IPS DF 6.9 (cell line): ENCODE measurements around the gene P2RX1.

Experiments
- DNase-seq: peaks from one replicate; pipeline ENCODE4 v3.0.0-alpha.2; 2013; ENCODE audit warnings: low read depth, low spot score
- H3K27ac ChIP-seq: one replicate; pipeline ENCODE4 v1.5.1; 2013; ENCODE audit warnings: low read length, control low read depth
- H3K27me3 ChIP-seq: 2 replicates; pipeline ENCODE4 v1.6.1; 2013; ENCODE audit warnings: mild to moderate bottlenecking, low read length; ENCODE audit not compliant: control insufficient read depth, insufficient read depth
- H3K36me3 ChIP-seq: 2 replicates; pipeline ENCODE4 v1.6.1; 2013; ENCODE audit warnings: low read length; ENCODE audit not compliant: control insufficient read depth, insufficient read depth
- H3K4me1 ChIP-seq: 2 replicates; pipeline ENCODE4 v1.6.1; 2013; ENCODE audit warnings: low read length; ENCODE audit not compliant: control insufficient read depth, insufficient read depth
- H3K4me3 ChIP-seq: 2 replicates; pipeline ENCODE4 v1.5.1; 2013; ENCODE audit warnings: mild to moderate bottlenecking, low read length
- H3K9me3 ChIP-seq: 2 replicates; pipeline ENCODE4 v1.6.1; 2013; ENCODE audit warnings: low read length, inconsistent platforms; ENCODE audit not compliant: control insufficient read depth, insufficient read depth
- WGBS: extraction: QIAGEN DNeasy Blood & Tissue Kit; methylation state at CpG from one replicate; pipeline ENCODE4 v1.1.7; 2013; ENCODE audit warnings: mixed read lengths, missing lambda C conversion rate; ENCODE audit not compliant: insufficient read length, insufficient coverage; 5-methylcytosine and 5-hydroxymethylcytosine counted together

Gene P2RX1

GRCh38 chr17:3915995-3916696, at the start of gene P2RX1:
Gene P2RX1 (minus strand): TSS chr17:3916465. CDS start chr17:3916225, 240 bp downstream.
- no CpG with 5 or more reads among the region's 28 CpGs for WGBS
- Histone ChIP-seq H3K27ac (no peak within 1 kb of the TSS), H3K9me3 (no peaks in the 10 kb centered on the region), H3K27me3 (no peaks in the 10 kb centered on the region), H3K4me3 (no peak within 1 kb of the TSS), H3K4me1 (no peaks in the 10 kb centered on the region; the same call in 1 of the 2 replicates), H3K36me3 (no peaks in the 10 kb centered on the region)
- no peak for DNase-seq

- no peak overlapping the region for H3K27ac ChIP-seq
- no CpG with 5 or more reads among the region's 17 CpGs for WGBS
- H3K4me1 ChIP-seq, result no peaks in the 10 kb centered on the region
- no peaks in the 10 kb centered on the region for H3K36me3 ChIP-seq
- H3K27me3 ChIP-seq, result peaks cover 3% of the 10 kb centered on the region; the same call in 1 of the 2 replicates
- H3K4me3 ChIP-seq, result peak overlapping the region; percentile 2; the same call in 1 of the 2 replicates
- DNase-seq, result no peak
- no peaks in the 10 kb centered on the region for H3K9me3 ChIP-seq
Observed at GRCh38 chr17:3965118-3965800, 49.0 kb upstream of the P2RX1 start.

GRCh38 chr17:3964203-3965117, 48.2 kb upstream of the P2RX1 start, which contains the start of gene ATP2A3:
Gene ATP2A3 (minus strand): TSS chr17:3964437. CDS start chr17:3964291, 146 bp downstream.
- Histone ChIP-seq H3K4me1 (no peaks in the 10 kb centered on the region), H3K27me3 (peaks cover 3% of the 10 kb centered on the region; the same call in 1 of the 2 replicates), H3K36me3 (no peaks in the 10 kb centered on the region), H3K9me3 (no peaks in the 10 kb centered on the region), H3K4me3 (peak within 1 kb of the TSS; percentile 33; the same call in 1 of the 2 replicates), H3K27ac (no peak within 1 kb of the TSS)
- no peak for DNase-seq
- WGBS, result no CpG with 5 or more reads among the region's 92 CpGs

GRCh38 chr17:3963237-3964201, 47.3 kb upstream of the P2RX1 start:
- no CpG with 5 or more reads among the region's 64 CpGs for WGBS
- H3K9me3 ChIP-seq, result no peaks in the 10 kb centered on the region
- peaks cover 2% of the 10 kb centered on the region; the same call in 1 of the 2 replicates for H3K4me1 ChIP-seq
- peaks cover 3% of the 10 kb centered on the region; the same call in 1 of the 2 replicates for H3K27me3 ChIP-seq
- no peak overlapping the region for H3K27ac ChIP-seq
- H3K36me3 ChIP-seq, result no peaks in the 10 kb centered on the region
- H3K4me3 ChIP-seq, result peak overlapping the region; percentile 33; the same call in 1 of the 2 replicates
- no peak for DNase-seq

GRCh38 chr17:3962965-3963236, 46.6 kb upstream of the P2RX1 start:
- peaks cover 3% of the 10 kb centered on the region; the same call in 1 of the 2 replicates for H3K27me3 ChIP-seq
- H3K27ac ChIP-seq, result no peak overlapping the region
- DNase-seq, result no peak
- H3K9me3 ChIP-seq, result no peaks in the 10 kb centered on the region
- H3K4me3 ChIP-seq, result no peak overlapping the region
- peaks cover 2% of the 10 kb centered on the region; the same call in 1 of the 2 replicates for H3K4me1 ChIP-seq
- H3K36me3 ChIP-seq, result no peaks in the 10 kb centered on the region

- no CpG with 5 or more reads among the region's 11 CpGs for WGBS
- H3K9me3 ChIP-seq, result no peaks in the 10 kb centered on the region
- no peak overlapping the region for H3K27ac ChIP-seq
- H3K4me3 ChIP-seq, result no peak overlapping the region
- H3K4me1 ChIP-seq, result peaks cover 2% of the 10 kb centered on the region; the same call in 1 of the 2 replicates
- no peak for DNase-seq
- H3K27me3 ChIP-seq, result peaks cover 3% of the 10 kb centered on the region; the same call in 1 of the 2 replicates
- H3K36me3 ChIP-seq, result no peaks in the 10 kb centered on the region
Observed at GRCh38 chr17:3962217-3962964, 46.1 kb upstream of the P2RX1 start.

GRCh38 chr17:3961564-3962047, 45.3 kb upstream of the P2RX1 start:
- Histone ChIP-seq H3K4me3 (no peak overlapping the region), H3K9me3 (no peaks in the 10 kb centered on the region), H3K27me3 (peaks cover 3% of the 10 kb centered on the region; the same call in 1 of the 2 replicates), H3K4me1 (peaks cover 8% of the 10 kb centered on the region), H3K27ac (no peak overlapping the region), H3K36me3 (no peaks in the 10 kb centered on the region)
- WGBS, result no CpG with 5 or more reads among the region's 5 CpGs
- no peak for DNase-seq

GRCh38 chr17:3960764-3961163, 44.5 kb upstream of the P2RX1 start:
- Histone ChIP-seq H3K4me1 (peaks cover 8% of the 10 kb centered on the region), H3K27me3 (peaks cover 3% of the 10 kb centered on the region; the same call in 1 of the 2 replicates)
- no CpG with 5 or more reads among the region's 14 CpGs for WGBS

More at GRCh38 chr17:3960764-3961163, 44.5 kb upstream of the P2RX1 start:
- Histone ChIP-seq H3K27ac (no peak overlapping the region), H3K4me3 (no peak overlapping the region), H3K9me3 (no peaks in the 10 kb centered on the region), H3K36me3 (no peaks in the 10 kb centered on the region)
- DNase-seq, result no peak
